Stimulated activated naive B cell treated with anti-CD40 and anti-IgM and Interleukin-4, amounts not matched to agents 10 μg/mL and 1 μg/mL and 100 μg/mL, for 72 hours (primary cell): ENCODE results near the gene SPTBN4.
A peak's percentile ranks its signal among the peaks of the same experiment; 100 is the strongest.
"Not testable (repeated sequence)": the region's sequence is repeated elsewhere in the genome, so short reads cannot be mapped to it uniquely, and the experiment has no call there.

Source experiments
- ATAC-seq, 2 donors: fragments of 150-1000 bp; cut with Tn5 transposase; replicated peaks; 2 replicates each; pipeline ENCODE4 v1.10.0; 2021; ENCODE audit warnings: moderate library complexity in 1 of 2
- DNase-seq: peaks from one replicate; pipeline ENCODE4 v3.0.0; 2021
- H3K27ac Mint-ChIP-seq: one replicate; pipeline ENCODE4 v1.8.0; 2022; ENCODE audit warnings: mild to moderate bottlenecking, mixed read lengths
- H3K27me3 Mint-ChIP-seq, 2 donors: one replicate each; pipeline ENCODE4 v1.8.0; 2022; ENCODE audit warnings: mixed read lengths in 2 of 2
- H3K36me3 Mint-ChIP-seq, 2 donors: one replicate each; pipeline ENCODE4 v1.8.0; 2022; ENCODE audit warnings: mixed read lengths in 2 of 2, mild to moderate bottlenecking in 1 of 2
- H3K4me1 Mint-ChIP-seq, 2 donors: one replicate each; pipeline ENCODE4 v1.8.0; 2022; ENCODE audit warnings: mixed read lengths in 2 of 2, mild to moderate bottlenecking in 1 of 2
- H3K4me3 Mint-ChIP-seq, 2 donors: one replicate each; pipeline ENCODE4 v1.8.0; 2022; ENCODE audit warnings: mild to moderate bottlenecking in 2 of 2, mixed read lengths in 2 of 2, moderate library complexity in 1 of 2
- H3K9me3 Mint-ChIP-seq, 2 donors: one replicate each; pipeline ENCODE4 v1.8.0; 2022; ENCODE audit warnings: mixed read lengths in 2 of 2, mild to moderate bottlenecking in 1 of 2

SPTBN4 gene

GRCh38 chr19:40497214-40497613 lies 30.4 kb downstream of the SPTBN4 start:
- Mint-ChIP-seq H3K27me3 (peaks cover 39 to 40% of the 10 kb centered on the region in 2 donors), H3K4me1 (peaks cover 0 to 1% of the 10 kb centered on the region in 2 donors), H3K36me3 (no peaks in the 10 kb centered on the region), H3K9me3 (no peaks in the 10 kb centered on the region), H3K27ac (no peak overlapping the region), H3K4me3 (no peak overlapping the region)
- DNase-seq: no peak
- no peak for ATAC-seq

DNA sequence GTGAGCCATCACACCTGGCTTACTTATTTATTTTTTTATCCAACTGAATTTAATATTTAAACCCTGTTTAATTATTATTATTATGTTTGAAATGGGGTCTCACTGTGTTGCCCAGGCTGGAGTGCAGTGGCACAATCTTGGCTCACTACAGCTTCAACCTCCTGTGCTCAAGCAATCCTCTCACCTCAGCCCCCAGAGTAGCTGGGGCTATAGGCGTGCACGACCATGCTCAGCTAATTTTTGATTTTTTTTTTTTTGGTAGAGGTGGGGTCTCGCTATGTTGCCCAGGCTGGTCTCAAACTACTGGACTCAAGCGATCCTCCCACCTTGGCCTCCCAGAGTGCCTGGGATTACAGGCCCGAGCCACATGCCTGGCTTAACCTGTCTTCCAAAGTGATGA lies 32.5 kb downstream of the SPTBN4 start:
- H3K9me3 Mint-ChIP-seq: no peaks in the 10 kb centered on the region
- ATAC-seq (no peak), DNase-seq (no peak)
- no peak overlapping the region for H3K4me3 Mint-ChIP-seq
- peaks cover 0 to 5% of the 10 kb centered on the region in 2 donors for H3K4me1 Mint-ChIP-seq
- H3K27ac Mint-ChIP-seq: no peak overlapping the region
- H3K27me3 Mint-ChIP-seq: peaks cover 50 to 51% of the 10 kb centered on the region in 2 donors
- no peaks in the 10 kb centered on the region for H3K36me3 Mint-ChIP-seq

DNA sequence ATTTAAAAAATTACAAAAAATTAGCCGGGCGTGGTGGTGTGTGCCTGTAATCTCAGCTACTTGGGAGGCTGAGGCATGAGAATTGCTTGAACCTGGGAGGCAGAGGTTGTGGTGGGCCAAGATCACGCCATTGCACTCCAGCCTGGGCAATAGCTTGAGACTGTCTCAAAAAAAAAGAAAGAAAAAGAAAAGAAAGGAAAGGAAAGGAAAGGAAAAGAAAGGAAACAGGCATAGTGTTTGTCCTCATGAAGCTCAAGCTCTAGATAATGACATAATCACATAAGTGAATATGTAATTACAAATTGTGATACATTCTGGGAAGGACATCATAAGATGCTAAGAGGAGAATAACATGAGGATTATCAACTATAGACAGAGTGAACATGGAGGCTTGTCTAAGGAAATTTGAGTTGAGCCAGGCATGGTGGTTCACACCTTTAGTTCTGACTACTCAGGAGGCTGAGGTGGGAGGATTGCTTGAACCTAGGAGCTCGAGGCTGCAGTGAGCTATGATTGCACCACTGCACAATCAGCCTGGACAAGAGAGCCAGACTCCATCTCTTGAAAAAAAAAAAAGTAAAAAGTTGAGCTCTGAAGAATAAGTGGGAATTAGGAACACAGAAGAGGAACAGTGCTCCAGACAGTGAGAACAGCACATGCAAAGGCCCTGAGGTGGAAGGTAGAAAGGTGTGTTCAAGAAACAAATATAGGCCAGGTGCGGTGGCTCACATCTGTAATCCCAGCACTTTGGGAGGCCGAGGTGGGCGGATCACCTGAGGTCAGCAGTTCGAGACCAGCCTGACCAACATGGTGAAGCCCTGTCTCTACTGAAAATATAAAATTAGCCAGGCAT lies 34.1 kb downstream of the SPTBN4 start:
- not testable (repeated sequence) for H3K36me3 Mint-ChIP-seq, H3K4me3 Mint-ChIP-seq, ATAC-seq, H3K9me3 Mint-ChIP-seq, DNase-seq, H3K4me1 Mint-ChIP-seq, H3K27ac Mint-ChIP-seq
- H3K27me3 Mint-ChIP-seq: peaks cover 51 to 54% of the 10 kb centered on the region in 2 donors

DNA sequence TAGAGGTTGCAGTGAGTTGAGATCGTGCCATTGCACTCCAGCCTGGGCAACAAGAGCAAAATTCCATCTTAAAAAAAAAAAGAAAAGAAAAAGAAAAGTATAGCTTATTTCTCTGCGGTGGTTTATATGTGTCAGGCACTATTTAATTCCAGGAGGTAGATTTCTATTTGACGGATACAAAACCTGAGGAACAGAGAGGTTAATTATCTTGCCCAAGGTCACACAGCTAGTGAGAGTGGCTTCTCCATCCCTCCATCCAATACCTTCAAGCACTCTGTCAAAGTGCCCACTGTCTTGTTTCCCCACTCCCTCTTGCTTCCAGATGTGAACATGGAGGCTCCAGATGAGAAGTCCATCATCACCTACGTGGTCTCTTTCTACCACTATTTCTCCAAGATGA lies 34.8 kb downstream of the SPTBN4 start:
- Mint-ChIP-seq H3K27ac (no peak overlapping the region), H3K4me1 (peaks cover 0 to 4% of the 10 kb centered on the region in 2 donors), H3K27me3 (peaks cover 52 to 55% of the 10 kb centered on the region in 2 donors), H3K9me3 (no peaks in the 10 kb centered on the region), H3K36me3 (no peaks in the 10 kb centered on the region), H3K4me3 (no peak overlapping the region)
- ATAC-seq (no peak), DNase-seq (no peak)

- Mint-ChIP-seq H3K27me3 (peaks cover 52 to 55% of the 10 kb centered on the region in 2 donors), H3K4me1 (peaks cover 0 to 4% of the 10 kb centered on the region in 2 donors)
- no peak for ATAC-seq
Observed at GRCh38 chr19:40502081-40502480, 35.3 kb downstream of the SPTBN4 start.

DNA sequence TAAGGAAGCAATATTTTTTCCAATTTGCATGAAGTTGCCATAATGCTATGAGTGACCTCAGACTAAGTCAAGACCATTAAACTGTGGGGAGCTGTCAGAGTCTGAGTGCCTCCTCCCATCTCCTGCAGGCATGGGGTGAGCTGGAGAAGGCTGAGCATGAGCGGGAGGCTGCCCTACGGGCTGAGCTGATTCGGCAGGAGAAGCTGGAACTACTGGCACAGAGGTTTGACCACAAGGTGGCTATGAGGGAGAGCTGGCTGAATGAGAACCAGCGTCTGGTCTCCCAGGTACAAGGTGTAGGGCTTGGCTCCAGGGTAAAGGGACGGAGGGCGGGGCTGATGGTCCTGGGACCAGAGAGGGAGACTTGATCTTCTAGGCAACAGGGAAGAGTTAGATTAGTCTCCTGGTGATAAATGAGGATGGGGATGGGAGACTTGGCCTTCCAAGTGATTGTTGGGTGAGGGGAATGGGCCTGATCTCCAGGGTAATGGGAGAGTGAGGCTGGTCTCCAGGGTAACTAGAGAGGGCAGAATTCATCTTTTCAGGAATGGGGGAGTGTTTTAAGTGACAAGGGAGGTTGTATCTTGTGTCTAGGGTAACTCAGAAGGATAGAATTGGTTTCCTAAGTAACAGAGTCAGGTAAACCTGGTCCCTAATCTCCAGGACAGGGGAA lies 36.0 kb downstream of the SPTBN4 start:
- ATAC-seq: no peak
- Mint-ChIP-seq H3K27ac (no peak overlapping the region), H3K36me3 (no peaks in the 10 kb centered on the region)

More at GRCh38 chr19:40502081-40502480, 35.3 kb downstream of the SPTBN4 start:
- Mint-ChIP-seq H3K36me3 (no peaks in the 10 kb centered on the region), H3K9me3 (no peaks in the 10 kb centered on the region), H3K27ac (no peak overlapping the region), H3K4me3 (no peak overlapping the region)
- DNase-seq: no peak

GRCh38 chr19:40503320-40503695 lies 36.5 kb downstream of the SPTBN4 start:
- Mint-ChIP-seq H3K4me1 (peaks cover 0 to 4% of the 10 kb centered on the region in 2 donors), H3K9me3 (no peaks in the 10 kb centered on the region), H3K36me3 (no peaks in the 10 kb centered on the region), H3K4me3 (no peak overlapping the region), H3K27me3 (peaks cover 46 to 47% of the 10 kb centered on the region in 2 donors), H3K27ac (no peak overlapping the region)
- ATAC-seq (no peak), DNase-seq (no peak)

More for the DNA sequence above, 36.0 kb downstream of the SPTBN4 start:
- H3K9me3 Mint-ChIP-seq: no peaks in the 10 kb centered on the region
- H3K4me1 Mint-ChIP-seq: peaks cover 0 to 4% of the 10 kb centered on the region in 2 donors
- no peak for DNase-seq
- peaks cover 47 to 48% of the 10 kb centered on the region in 2 donors for H3K27me3 Mint-ChIP-seq
- H3K4me3 Mint-ChIP-seq: no peak overlapping the region

DNA sequence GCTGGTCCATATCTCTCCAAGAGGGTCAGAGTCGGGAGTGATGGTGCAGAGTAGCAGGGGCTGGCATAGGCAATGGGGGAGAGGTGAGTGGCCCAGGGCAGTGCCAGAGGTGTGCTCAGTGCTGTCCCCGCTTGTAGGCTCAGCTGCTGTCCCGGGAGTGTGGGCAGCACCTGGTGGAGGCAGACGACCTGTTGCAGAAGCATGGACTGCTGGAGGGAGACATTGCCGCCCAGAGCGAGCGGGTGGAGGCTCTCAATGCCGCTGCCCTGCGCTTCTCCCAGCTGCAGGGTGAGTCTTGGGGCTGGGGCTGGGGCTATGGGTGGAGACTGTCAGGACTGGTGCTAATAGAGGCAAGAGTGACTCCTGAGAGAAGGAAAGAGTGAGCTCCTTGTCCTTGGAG lies 39.3 kb downstream of the SPTBN4 start:
- Mint-ChIP-seq H3K27ac (no peak overlapping the region), H3K9me3 (no peaks in the 10 kb centered on the region), H3K36me3 (no peaks in the 10 kb centered on the region), H3K27me3 (peaks cover 59 to 60% of the 10 kb centered on the region in 2 donors), H3K4me1 (peaks cover 0 to 4% of the 10 kb centered on the region in 2 donors), H3K4me3 (no peak overlapping the region)
- DNase-seq (no peak), ATAC-seq (no peak)

- no peak overlapping the region for H3K4me3 Mint-ChIP-seq
- no peak overlapping the region for H3K27ac Mint-ChIP-seq
- no peaks in the 10 kb centered on the region for H3K9me3 Mint-ChIP-seq
- peaks cover 7% of the 10 kb centered on the region in 2 donors for H3K4me1 Mint-ChIP-seq
- DNase-seq (no peak), ATAC-seq (no peak)
- H3K36me3 Mint-ChIP-seq: peaks cover 0 to 4% of the 10 kb centered on the region in 2 donors
- peaks cover 61 to 62% of the 10 kb centered on the region in 2 donors for H3K27me3 Mint-ChIP-seq
Observed at GRCh38 chr19:40507892-40508291, 41.1 kb downstream of the SPTBN4 start.

DNA sequence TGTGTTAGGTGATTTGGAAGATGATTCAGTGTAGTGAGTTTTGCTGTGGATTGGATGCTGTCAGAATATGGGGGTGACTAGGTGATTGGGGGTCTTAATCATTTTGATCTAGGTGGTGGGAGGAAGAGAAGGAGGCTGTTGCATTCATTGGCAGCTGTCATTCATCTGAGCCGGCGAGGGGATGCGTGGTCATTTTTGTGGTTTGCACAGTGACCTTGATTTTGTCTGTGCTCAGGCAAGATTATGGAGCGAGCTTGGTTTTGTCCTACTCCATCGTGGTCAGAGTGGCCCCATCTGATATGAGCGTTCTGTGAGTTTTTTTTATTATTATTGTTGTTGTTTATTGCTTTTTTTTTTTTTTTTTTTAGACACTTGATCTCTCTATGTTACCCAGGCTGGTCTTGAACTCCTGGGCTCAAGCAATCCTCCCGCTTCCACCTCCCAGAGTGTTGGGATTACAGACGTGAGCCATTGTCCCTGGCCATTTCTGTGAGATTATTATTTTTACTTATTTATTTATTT lies 42.0 kb downstream of the SPTBN4 start:
- peaks cover 0 to 4% of the 10 kb centered on the region in 2 donors for H3K36me3 Mint-ChIP-seq
- no peak for DNase-seq
- peaks cover 6 to 7% of the 10 kb centered on the region in 2 donors for H3K4me1 Mint-ChIP-seq
- H3K27me3 Mint-ChIP-seq: peaks cover 56 to 58% of the 10 kb centered on the region in 2 donors
- no peak for ATAC-seq
- no peak overlapping the region for H3K4me3 Mint-ChIP-seq
- H3K27ac Mint-ChIP-seq: no peak overlapping the region
- no peaks in the 10 kb centered on the region for H3K9me3 Mint-ChIP-seq

- peaks cover 51 to 57% of the 10 kb centered on the region in 2 donors for H3K27me3 Mint-ChIP-seq
- H3K27ac Mint-ChIP-seq: no peak overlapping the region
- no peak for ATAC-seq
Observed at GRCh38 chr19:40510526-40511115, 43.8 kb downstream of the SPTBN4 start.

GRCh38 chr19:40511487-40511886 lies 44.7 kb downstream of the SPTBN4 start:
- ATAC-seq: no peak
- H3K36me3 Mint-ChIP-seq: peaks cover 0 to 4% of the 10 kb centered on the region in 2 donors
- peaks cover 7% of the 10 kb centered on the region in 2 donors for H3K4me1 Mint-ChIP-seq
- H3K4me3 Mint-ChIP-seq: no peak overlapping the region
- H3K27me3 Mint-ChIP-seq: peaks cover 47 to 54% of the 10 kb centered on the region in 2 donors
- no peak for DNase-seq
- H3K27ac Mint-ChIP-seq: no peak overlapping the region
- no peaks in the 10 kb centered on the region for H3K9me3 Mint-ChIP-seq

More at GRCh38 chr19:40510526-40511115, 43.8 kb downstream of the SPTBN4 start:
- peaks cover 7% of the 10 kb centered on the region in 2 donors for H3K4me1 Mint-ChIP-seq
- no peak for DNase-seq
- no peaks in the 10 kb centered on the region for H3K9me3 Mint-ChIP-seq
- no peak overlapping the region for H3K4me3 Mint-ChIP-seq
- peaks cover 0 to 4% of the 10 kb centered on the region in 2 donors for H3K36me3 Mint-ChIP-seq

- H3K36me3 Mint-ChIP-seq: peaks cover 0 to 4% of the 10 kb centered on the region in 2 donors
- peak overlapping the region; percentile 18 to 52 for H3K4me3 Mint-ChIP-seq
Observed at GRCh38 chr19:40512110-40512472, 45.3 kb downstream of the SPTBN4 start.

More at GRCh38 chr19:40512110-40512472, 45.3 kb downstream of the SPTBN4 start:
- ATAC-seq: no peak
- peaks cover 7% of the 10 kb centered on the region in 2 donors for H3K4me1 Mint-ChIP-seq
- H3K27me3 Mint-ChIP-seq: peaks cover 49 to 54% of the 10 kb centered on the region in 2 donors
- H3K27ac Mint-ChIP-seq: no peak overlapping the region
- no peaks in the 10 kb centered on the region for H3K9me3 Mint-ChIP-seq
- DNase-seq: no peak
